A673 (cell line): Measurements from ENCODE around the gene MYCBPAP. TPM values are rescaled to one million over a fixed set of nuclear protein-coding genes. Genes with fewer than 3 reads are reported as not detected.

Experiments used
- BruUV-seq: library from RNA; stranded (reverse); fragments of 400-500 nt; replicated peaks from 2 replicates; lab custom pipeline; 2021; lab: Mats Ljungman, UMichigan
- CTCF ChIA-PET: fragments of 300-600 bp; sonication (Branson Sonifier 250); formaldehyde crosslinking; loops from one replicate; lab custom pipeline; 2022; ENCODE audit warnings: antibody characterized with exemption; lab: Charles Lee
- POLR2A ChIA-PET: fragments of 300-600 bp; sonication (Branson Sonifier 250); formaldehyde crosslinking; loops from one replicate; lab custom pipeline; 2022; ENCODE audit warnings: antibody characterized with exemption; ENCODE audit not compliant: low non-redundant PET; lab: Charles Lee
- DNase-seq: peaks from one replicate; pipeline ENCODE4 v3.0.0-alpha.2; 2015; ENCODE audit warnings: low spot score
- H3K27ac ChIP-seq: fragments of 200-600 bp; sonication (generic); 2 replicates; pipeline ENCODE4 v1.5.1; 2016; ENCODE audit warnings: mixed run types, low read depth, mild to moderate bottlenecking, mixed read lengths, antibody characterized with exemption, low read length; ENCODE audit not compliant: poor library complexity, severe bottlenecking
- H3K27me3 ChIP-seq: fragments of 200-600 bp; sonication (generic); replicated peaks from 2 replicates; pipeline ENCODE4 v1.6.1; 2017; ENCODE audit warnings: mixed run types, low read depth, mild to moderate bottlenecking, mixed read lengths, antibody characterized with exemption, low read length; ENCODE audit not compliant: insufficient read depth, poor library complexity
- H3K36me3 ChIP-seq: fragments of 200-600 bp; sonication (generic); 2 replicates; pipeline ENCODE4 v1.6.1; 2016; ENCODE audit warnings: mixed run types, mild to moderate bottlenecking, mixed read lengths, antibody characterized with exemption, low read length; ENCODE audit not compliant: insufficient read depth, poor library complexity, severe bottlenecking
- H3K4me1 ChIP-seq: fragments of 200-600 bp; sonication (generic); 2 replicates; pipeline ENCODE4 v1.6.1; 2017; ENCODE audit warnings: mixed run types, mild to moderate bottlenecking, mixed read lengths, antibody characterized with exemption, low read length; ENCODE audit not compliant: insufficient read depth, poor library complexity, severe bottlenecking
- H3K4me3 ChIP-seq: fragments of 200-600 bp; sonication (generic); 2 replicates; pipeline ENCODE4 v1.5.1; 2016; ENCODE audit warnings: low read depth, mixed run types, mild to moderate bottlenecking, mixed read lengths, low read length; ENCODE audit not compliant: poor library complexity, severe bottlenecking
- H3K9me3 ChIP-seq: fragments of 200-600 bp; sonication (generic); 2 replicates; pipeline ENCODE4 v1.6.1; 2016; ENCODE audit warnings: mixed run types, low read depth, mild to moderate bottlenecking, mixed read lengths, antibody characterized with exemption, low read length; ENCODE audit not compliant: poor library complexity, severe bottlenecking
- EZH2 ChIP-seq: fragments of 200-600 bp; sonication (generic); IDR thresholded peaks from 2 replicates; pipeline ENCODE4 v1.6.1; 2017; ENCODE audit warnings: borderline replicate concordance, low read depth, mild to moderate bottlenecking, mixed read lengths, antibody characterized with exemption, low read length; ENCODE audit not compliant: poor library complexity, severe bottlenecking
- intact Hi-C: fragments of 100-400 bp; cut with micrococcal nuclease; formaldehyde crosslinking; loops from one replicate; pipeline ENCODE4 v1.10.0; 2022; ENCODE audit not compliant: unreplicated experiment
- total RNA-seq: library from RNA; stranded (reverse); gene quantifications from 2 replicates; pipeline ENCODE4 v1.2.3, GENCODE V29; 2021
- TF ChIP-seq, protein P1 (sequence below): fragments of 300-800, 200-600 bp; sonication (generic); conservative IDR thresholded peaks from 2 replicates; pipeline ENCODE4 v1.5.1; 2017; ENCODE audit warnings: low read depth, mild to moderate bottlenecking, antibody characterized with exemption, low read length, moderate library complexity, mixed read lengths

The MYCBPAP gene
- total RNA-seq, 1 experiment from 2014 or later, result 0.92 TPM

DNA sequence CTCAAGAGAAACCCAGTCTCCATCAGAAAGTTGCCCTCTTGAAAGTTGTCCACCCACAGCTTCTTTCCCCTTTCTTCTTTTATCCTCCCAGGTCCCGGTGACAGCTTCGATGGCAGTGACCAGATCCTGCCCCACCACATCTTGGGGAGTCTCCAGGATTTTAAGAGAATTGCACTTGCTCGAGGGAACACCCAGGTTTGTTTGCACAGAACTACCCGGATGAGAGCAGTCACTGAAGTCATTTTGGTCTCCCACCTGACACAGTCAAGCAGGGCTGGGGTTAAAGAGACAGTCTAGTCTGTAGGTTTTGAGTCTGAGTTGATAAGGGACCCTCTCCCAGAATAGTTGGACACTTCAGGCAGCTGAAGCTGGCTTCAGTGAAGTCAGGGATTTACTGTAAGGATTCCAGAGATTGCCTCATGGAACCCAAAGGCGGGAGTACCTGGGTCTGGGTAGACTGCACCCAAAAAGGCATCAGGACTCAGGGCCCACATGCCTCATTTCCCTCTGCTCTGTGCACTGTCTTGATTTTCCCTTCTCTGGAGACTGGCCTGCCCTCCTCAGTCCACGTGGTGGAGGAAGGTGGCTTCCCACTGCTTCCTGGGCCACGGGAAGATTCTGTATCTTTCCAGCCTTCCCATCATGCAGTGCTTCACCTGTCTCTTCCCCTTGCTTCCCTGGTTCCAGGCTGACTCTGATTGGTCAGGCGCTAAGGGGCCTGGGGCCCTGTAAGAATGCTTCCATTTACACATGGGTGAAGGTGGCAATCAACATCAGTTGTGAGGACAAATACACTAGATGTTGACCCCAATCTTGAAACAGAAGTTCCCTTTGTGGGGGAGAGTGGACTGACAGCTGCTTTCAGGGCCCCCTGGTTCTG, 9.5 kb downstream of the MYCBPAP start:
- Histone ChIP-seq H3K27me3 (no peaks in the 10 kb centered on the region), H3K27ac (no peak overlapping the region), H3K4me1 (no peaks in the 10 kb centered on the region), H3K4me3 (no peak overlapping the region), H3K36me3 (no peaks in the 10 kb centered on the region), H3K9me3 (no peaks in the 10 kb centered on the region)
- ChIA-PET CTCF (no interaction called here), POLR2A (no interaction called here)
- intact Hi-C loops, result no loop called here
- DNase-seq, result no peak
- no TSS peak for BruUV-seq
- TF ChIP-seq EZH2, result no peak
- TF ChIP-seq, protein P1, sequence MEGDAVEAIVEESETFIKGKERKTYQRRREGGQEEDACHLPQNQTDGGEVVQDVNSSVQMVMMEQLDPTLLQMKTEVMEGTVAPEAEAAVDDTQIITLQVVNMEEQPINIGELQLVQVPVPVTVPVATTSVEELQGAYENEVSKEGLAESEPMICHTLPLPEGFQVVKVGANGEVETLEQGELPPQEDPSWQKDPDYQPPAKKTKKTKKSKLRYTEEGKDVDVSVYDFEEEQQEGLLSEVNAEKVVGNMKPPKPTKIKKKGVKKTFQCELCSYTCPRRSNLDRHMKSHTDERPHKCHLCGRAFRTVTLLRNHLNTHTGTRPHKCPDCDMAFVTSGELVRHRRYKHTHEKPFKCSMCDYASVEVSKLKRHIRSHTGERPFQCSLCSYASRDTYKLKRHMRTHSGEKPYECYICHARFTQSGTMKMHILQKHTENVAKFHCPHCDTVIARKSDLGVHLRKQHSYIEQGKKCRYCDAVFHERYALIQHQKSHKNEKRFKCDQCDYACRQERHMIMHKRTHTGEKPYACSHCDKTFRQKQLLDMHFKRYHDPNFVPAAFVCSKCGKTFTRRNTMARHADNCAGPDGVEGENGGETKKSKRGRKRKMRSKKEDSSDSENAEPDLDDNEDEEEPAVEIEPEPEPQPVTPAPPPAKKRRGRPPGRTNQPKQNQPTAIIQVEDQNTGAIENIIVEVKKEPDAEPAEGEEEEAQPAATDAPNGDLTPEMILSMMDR, result no peak

DNA sequence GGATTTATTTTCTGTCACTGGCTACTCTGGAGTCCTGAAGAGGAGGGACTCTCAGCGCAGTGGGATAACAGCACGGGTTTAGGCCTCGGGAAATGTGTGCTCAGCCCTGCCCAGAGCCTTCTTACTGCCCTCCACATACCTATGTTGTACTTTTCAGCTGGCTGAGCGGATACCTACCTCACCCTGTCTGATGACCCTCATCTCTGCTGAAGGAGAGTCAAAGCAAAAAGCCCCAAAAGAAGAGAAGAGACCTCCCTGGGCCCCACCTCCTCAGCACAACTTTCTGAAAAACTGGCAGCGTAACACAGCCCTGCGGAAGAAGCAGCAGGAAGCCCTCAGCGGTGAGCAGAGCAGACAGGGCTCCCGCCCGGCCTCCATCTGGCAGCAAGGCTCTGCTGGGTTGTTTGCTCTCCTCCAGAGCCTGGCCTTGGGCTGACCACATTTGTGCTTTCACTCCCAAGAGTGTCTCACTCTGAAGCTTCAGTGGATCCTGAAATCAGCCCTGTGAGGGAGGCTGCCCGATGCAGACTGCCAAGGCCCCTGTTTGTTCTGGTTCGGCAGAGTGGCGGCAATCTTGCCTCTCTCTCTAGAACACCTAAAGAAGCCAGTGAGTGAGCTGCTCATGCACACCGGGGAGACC, 10.3 kb downstream of the MYCBPAP start:
- BruUV-seq, result no TSS peak
- no peak for DNase-seq
- ChIA-PET POLR2A (no interaction called here), CTCF (no interaction called here)
- no peak overlapping the region for H3K27ac ChIP-seq
- H3K36me3 ChIP-seq, result no peaks in the 10 kb centered on the region
- no peaks in the 10 kb centered on the region for H3K27me3 ChIP-seq
- TF ChIP-seq EZH2, result no peak
- TF ChIP-seq, protein P1, result no peak
- H3K9me3 ChIP-seq, result no peaks in the 10 kb centered on the region
- no peak overlapping the region for H3K4me3 ChIP-seq
- intact Hi-C loops, result no loop called here
- H3K4me1 ChIP-seq, result no peaks in the 10 kb centered on the region

DNA sequence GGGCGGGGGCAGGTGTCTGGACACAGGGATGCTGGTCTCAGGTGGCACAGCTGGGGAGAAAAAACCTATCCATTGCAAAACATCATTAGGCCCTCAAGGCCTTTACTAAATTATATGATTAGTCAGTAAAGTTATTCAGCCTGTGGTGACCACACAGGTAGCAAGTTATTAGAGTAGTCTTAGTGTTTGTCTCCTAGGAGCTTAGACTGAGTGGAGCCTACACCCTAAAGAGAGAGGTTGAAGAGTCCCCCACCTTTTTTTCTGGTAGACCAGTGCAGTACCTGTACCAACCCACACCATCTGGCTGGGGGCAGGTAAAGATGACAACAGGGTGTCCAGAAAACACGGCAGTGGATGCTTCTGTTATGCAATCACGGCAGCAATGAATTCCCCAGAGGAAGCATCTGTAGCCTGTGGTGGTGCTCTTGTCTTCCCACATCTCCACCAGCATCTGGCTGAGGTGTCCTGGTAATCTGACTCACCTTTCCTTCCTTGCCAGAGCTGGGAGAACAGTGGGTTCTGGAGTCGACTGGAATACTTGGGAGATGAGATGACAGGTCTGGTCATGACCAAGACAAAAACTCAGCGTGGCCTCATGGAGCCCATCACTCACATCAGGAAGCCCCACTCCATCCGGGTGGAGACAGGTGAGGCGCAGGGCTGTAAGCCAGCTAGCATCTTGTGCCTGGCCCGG, 11.0 kb downstream of the MYCBPAP start:
- POLR2A ChIA-PET, result no interaction called here
- intact Hi-C loops, result no loop called here
- TF ChIP-seq, protein P1, result no peak
- TF ChIP-seq EZH2, result no peak

More for the DNA sequence above, 11.0 kb downstream of the MYCBPAP start:
- Histone ChIP-seq H3K27ac (no peak overlapping the region), H3K9me3 (no peaks in the 10 kb centered on the region), H3K4me3 (no peak overlapping the region), H3K36me3 (no peaks in the 10 kb centered on the region), H3K27me3 (no peaks in the 10 kb centered on the region), H3K4me1 (no peaks in the 10 kb centered on the region)
- BruUV-seq, result no TSS peak
- DNase-seq, result no peak
- CTCF ChIA-PET, result no interaction called here
